Loucy (cell line): ENCODE results near the gene CHMP4A.

ENCODE experiments used
- H2AFZ ChIP-seq: fragments of 200-600 bp; sonication (generic); 2 replicates; pipeline ENCODE4 v1.6.0; 2016; ENCODE audit warnings: antibody characterized with exemption, mild to moderate bottlenecking, low read length, moderate library complexity
- H3F3A ChIP-seq: fragments of 200-600 bp; 2 replicates; pipeline ENCODE4 v1.6.0; 2016; ENCODE audit warnings: antibody characterized with exemption, low read depth, mild to moderate bottlenecking
- H3K27me3 ChIP-seq: fragments of 200-600 bp; sonication (generic); 2 replicates; pipeline ENCODE4 v1.6.1; 2014; ENCODE audit warnings: low read length, mild to moderate bottlenecking; ENCODE audit not compliant: insufficient read depth, poor library complexity, severe bottlenecking
- H3K36me3 ChIP-seq: fragments of 200-600 bp; sonication (generic); 2 replicates; pipeline ENCODE4 v1.6.1; 2016; ENCODE audit warnings: low read length; ENCODE audit not compliant: insufficient read depth
- H3K4me1 ChIP-seq: fragments of 200-600 bp; sonication (generic); 2 replicates; pipeline ENCODE4 v1.5.1; 2014; ENCODE audit warnings: low read length, mild to moderate bottlenecking; ENCODE audit not compliant: insufficient read depth, poor library complexity, severe bottlenecking
- H3K4me2 ChIP-seq: fragments of 200-600 bp; sonication (generic); 2 replicates; pipeline ENCODE4 v1.6.0; 2014; ENCODE audit warnings: antibody characterized with exemption, low read length, low read depth, mild to moderate bottlenecking; ENCODE audit not compliant: poor library complexity, severe bottlenecking
- H3K4me3 ChIP-seq: fragments of 200-600 bp; sonication (generic); 2 replicates; pipeline ENCODE4 v1.5.1; 2014; ENCODE audit warnings: low read length, mild to moderate bottlenecking, mixed read lengths; ENCODE audit not compliant: poor library complexity, severe bottlenecking
- H3K79me2 ChIP-seq: fragments of 200-600 bp; sonication (generic); 2 replicates; pipeline ENCODE4 v1.6.1; 2014; ENCODE audit warnings: low read length; ENCODE audit not compliant: insufficient read depth
- H3K9ac ChIP-seq: fragments of 200-600 bp; sonication (generic); 2 replicates; pipeline ENCODE4 v1.6.0; 2014; ENCODE audit warnings: mild to moderate bottlenecking, low read depth, low read length, moderate library complexity; ENCODE audit not compliant: poor library complexity, severe bottlenecking
- H3K9me2 ChIP-seq: fragments of 200-600 bp; sonication (generic); replicated peaks from 2 replicates; pipeline ENCODE4 v1.6.1; 2016; ENCODE audit warnings: low read depth, low read length, mixed read lengths
- H3K9me3 ChIP-seq: fragments of 200-600 bp; sonication (generic); 2 replicates; pipeline ENCODE4 v1.6.1; 2014; ENCODE audit warnings: mild to moderate bottlenecking, antibody characterized with exemption, low read length, low read depth; ENCODE audit not compliant: insufficient read depth
- H4K20me1 ChIP-seq: fragments of 200-600 bp; sonication (generic); 2 replicates; pipeline ENCODE4 v1.6.0; 2014; ENCODE audit warnings: antibody characterized with exemption, low read length, mild to moderate bottlenecking; ENCODE audit not compliant: insufficient read depth, poor library complexity, severe bottlenecking
- EZH2phosphoT487 ChIP-seq: fragments of 200-600 bp; IDR thresholded peaks from 2 replicates; pipeline ENCODE4 v1.6.1; 2018; ENCODE audit warnings: antibody characterized with exemption, mild to moderate bottlenecking, moderate library complexity, borderline replicate concordance
- TF ChIP-seq, protein P1 (sequence below): fragments of 200-600 bp; sonication (generic); conservative IDR thresholded peaks from 2 replicates; pipeline ENCODE4 v1.5.1; 2014; ENCODE audit warnings: mild to moderate bottlenecking, antibody characterized with exemption, low read length

Gene CHMP4A

DNA sequence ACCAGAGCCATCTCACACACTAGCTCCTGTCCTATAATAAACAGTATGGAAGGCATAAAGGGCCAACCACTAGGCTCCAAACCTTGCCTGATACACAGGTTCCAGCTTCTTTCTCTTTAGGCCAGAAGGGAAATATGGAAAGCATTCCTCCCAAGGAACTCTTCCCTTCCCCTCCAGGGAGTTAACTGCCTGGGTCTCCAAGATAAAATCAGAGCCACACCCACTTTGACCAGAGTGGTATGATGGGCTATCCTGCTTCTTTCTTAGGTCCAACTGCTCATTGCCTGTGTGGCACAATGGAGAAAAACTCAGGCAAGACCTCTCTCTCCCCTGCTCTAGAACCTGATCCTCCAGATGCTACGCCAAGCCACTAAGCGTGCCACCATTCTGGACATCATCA, 5.7 kb downstream of the CHMP4A start:
- H3K4me3 ChIP-seq, result no peak overlapping the region
- H2AFZ ChIP-seq, result no peak overlapping the region
- H3K4me2 ChIP-seq, result no peak overlapping the region
- no peaks in the 10 kb centered on the region for H3F3A ChIP-seq
- H3K27me3 ChIP-seq, result no peaks in the 10 kb centered on the region
- no peaks in the 10 kb centered on the region for H3K9me2 ChIP-seq
- peaks cover 28% of the 10 kb centered on the region for H3K79me2 ChIP-seq
- peaks cover 22% of the 10 kb centered on the region; the same call in 1 of the 2 replicates for H3K36me3 ChIP-seq
- peaks cover 12% of the 10 kb centered on the region for H3K4me1 ChIP-seq
- peaks cover 5% of the 10 kb centered on the region for H4K20me1 ChIP-seq
- no peaks in the 10 kb centered on the region for H3K9me3 ChIP-seq
- no peak for TF ChIP-seq EZH2phosphoT487
- TF ChIP-seq, protein P1, sequence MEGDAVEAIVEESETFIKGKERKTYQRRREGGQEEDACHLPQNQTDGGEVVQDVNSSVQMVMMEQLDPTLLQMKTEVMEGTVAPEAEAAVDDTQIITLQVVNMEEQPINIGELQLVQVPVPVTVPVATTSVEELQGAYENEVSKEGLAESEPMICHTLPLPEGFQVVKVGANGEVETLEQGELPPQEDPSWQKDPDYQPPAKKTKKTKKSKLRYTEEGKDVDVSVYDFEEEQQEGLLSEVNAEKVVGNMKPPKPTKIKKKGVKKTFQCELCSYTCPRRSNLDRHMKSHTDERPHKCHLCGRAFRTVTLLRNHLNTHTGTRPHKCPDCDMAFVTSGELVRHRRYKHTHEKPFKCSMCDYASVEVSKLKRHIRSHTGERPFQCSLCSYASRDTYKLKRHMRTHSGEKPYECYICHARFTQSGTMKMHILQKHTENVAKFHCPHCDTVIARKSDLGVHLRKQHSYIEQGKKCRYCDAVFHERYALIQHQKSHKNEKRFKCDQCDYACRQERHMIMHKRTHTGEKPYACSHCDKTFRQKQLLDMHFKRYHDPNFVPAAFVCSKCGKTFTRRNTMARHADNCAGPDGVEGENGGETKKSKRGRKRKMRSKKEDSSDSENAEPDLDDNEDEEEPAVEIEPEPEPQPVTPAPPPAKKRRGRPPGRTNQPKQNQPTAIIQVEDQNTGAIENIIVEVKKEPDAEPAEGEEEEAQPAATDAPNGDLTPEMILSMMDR, result no peak
- H3K9ac ChIP-seq, result no peak overlapping the region

- Histone ChIP-seq H3K9me3 (no peaks in the 10 kb centered on the region), H3K27me3 (no peaks in the 10 kb centered on the region), H4K20me1 (peaks cover 5% of the 10 kb centered on the region), H3K79me2 (peaks cover 23% of the 10 kb centered on the region), H3K4me2 (no peak overlapping the region), H3K4me3 (no peak overlapping the region), H3K4me1 (peaks cover 10% of the 10 kb centered on the region), H3K9ac (no peak overlapping the region), H3K36me3 (peaks cover 22% of the 10 kb centered on the region; the same call in 1 of the 2 replicates), H3K9me2 (no peaks in the 10 kb centered on the region), H3F3A (no peaks in the 10 kb centered on the region), H2AFZ (no peak overlapping the region)
- TF ChIP-seq, protein P1, result no peak
- TF ChIP-seq EZH2phosphoT487, result no peak
Measured at GRCh38 chr14:24207104-24207551, 6.2 kb downstream of the CHMP4A start.

GRCh38 chr14:24206260-24207103, 6.8 kb downstream of the CHMP4A start:
- no peak overlapping the region for H2AFZ ChIP-seq
- H3K27me3 ChIP-seq, result no peaks in the 10 kb centered on the region
- H3K79me2 ChIP-seq, result peaks cover 17% of the 10 kb centered on the region
- H3K9me2 ChIP-seq, result no peaks in the 10 kb centered on the region
- H3F3A ChIP-seq, result no peaks in the 10 kb centered on the region
- H3K9ac ChIP-seq, result no peak overlapping the region
- no peaks in the 10 kb centered on the region; the same call in 1 of the 2 replicates for H3K9me3 ChIP-seq
- peaks cover 5% of the 10 kb centered on the region for H4K20me1 ChIP-seq
- H3K4me1 ChIP-seq, result peaks cover 3% of the 10 kb centered on the region
- no peak for TF ChIP-seq EZH2phosphoT487
- TF ChIP-seq, protein P1, result no peak
- no peak overlapping the region for H3K4me2 ChIP-seq
- no peak overlapping the region for H3K4me3 ChIP-seq
- peaks cover 22% of the 10 kb centered on the region; the same call in 1 of the 2 replicates for H3K36me3 ChIP-seq
